ENCODE results near the gene PAQR5. TPM values are rescaled to one million over a fixed set of nuclear protein-coding genes. Genes with fewer than 3 reads are reported as not detected.

Gene PAQR5
- total RNA-seq, 2 donors from 2014 or later, result 0.74 to 5.0 TPM

GRCh38 chr15:69280783-69281182, 17.9 kb upstream of the PAQR5 start:
- Histone ChIP-seq H3K27me3 (no peaks in the 10 kb centered on the region), H3K4me3 (no peak overlapping the region), H3K9me3 (no peaks in the 10 kb centered on the region), H3K36me3 (no peaks in the 10 kb centered on the region), H3K4me1 (peaks cover 0 to 6% of the 10 kb centered on the region in 2 donors), H3K27ac (no peak overlapping the region)
- TF ChIP-seq CTCF (IDR thresholded peaks at IDR 0.05), result no peak
- no peak for DNase-seq (ENCODE audit: low spot score)

- no peaks in the 10 kb centered on the region for H3K36me3 ChIP-seq
- no peak for DNase-seq (ENCODE audit: low spot score)
- H3K9me3 ChIP-seq, result no peaks in the 10 kb centered on the region
- no peaks in the 10 kb centered on the region for H3K4me1 ChIP-seq
- H3K4me3 ChIP-seq, result no peak overlapping the region
- no peak for TF ChIP-seq CTCF (IDR thresholded peaks at IDR 0.05)
- no peak overlapping the region for H3K27ac ChIP-seq
- H3K27me3 ChIP-seq, result no peaks in the 10 kb centered on the region
Measured at GRCh38 chr15:69282104-69282743, 16.5 kb upstream of the PAQR5 start.

GRCh38 chr15:69285834-69286233, 12.9 kb upstream of the PAQR5 start:
- H3K27ac ChIP-seq, result no peak overlapping the region
- TF ChIP-seq CTCF (IDR thresholded peaks at IDR 0.05), result no peak
- no peaks in the 10 kb centered on the region for H3K9me3 ChIP-seq
- H3K4me3 ChIP-seq, result no peak overlapping the region
- DNase-seq (ENCODE audit: low spot score), result no peak
- no peaks in the 10 kb centered on the region for H3K36me3 ChIP-seq
- H3K4me1 ChIP-seq, result peaks cover 0 to 10% of the 10 kb centered on the region in 2 donors
- H3K27me3 ChIP-seq, result no peaks in the 10 kb centered on the region

GRCh38 chr15:69288011-69288410, 10.7 kb upstream of the PAQR5 start:
- no peaks in the 10 kb centered on the region for H3K36me3 ChIP-seq
- DNase-seq (ENCODE audit: low spot score), result no peak
- H3K27me3 ChIP-seq, result no peaks in the 10 kb centered on the region
- no peaks in the 10 kb centered on the region for H3K9me3 ChIP-seq
- no peak for TF ChIP-seq CTCF (IDR thresholded peaks at IDR 0.05)
- no peak overlapping the region for H3K4me3 ChIP-seq
- no peak overlapping the region for H3K27ac ChIP-seq
- H3K4me1 ChIP-seq, result peaks cover 0 to 10% of the 10 kb centered on the region in 2 donors

GRCh38 chr15:69288531-69289341, 10.0 kb upstream of the PAQR5 start:
- H3K9me3 ChIP-seq, result no peaks in the 10 kb centered on the region
- TF ChIP-seq CTCF (IDR thresholded peaks at IDR 0.05), result no peak
- no peaks in the 10 kb centered on the region for H3K36me3 ChIP-seq
- peaks cover 0 to 10% of the 10 kb centered on the region in 2 donors for H3K4me1 ChIP-seq
- no peak overlapping the region for H3K4me3 ChIP-seq
- no peak overlapping the region for H3K27ac ChIP-seq
- no peaks in the 10 kb centered on the region for H3K27me3 ChIP-seq
- DNase-seq (ENCODE audit: low spot score), result no peak

Data from right atrium auricular region (tissue), 2 donors.